Adipocyte (in vitro differentiated cells): ENCODE measurements around the gene FKBP5.
"Not testable (repeated sequence)": the region's sequence is repeated elsewhere in the genome, so short reads cannot be mapped to it uniquely, and the experiment has no call there.

Experiments used
- DNase-seq: peaks from one replicate; pipeline ENCODE4 v3.0.0-alpha.2; 2015; ENCODE audit warnings: low read depth
- H3K27me3 ChIP-seq: replicated peaks from 2 replicates; pipeline ENCODE4 v1.7.0; 2013; ENCODE audit warnings: mild to moderate bottlenecking, low read length, moderate library complexity; ENCODE audit not compliant: control insufficient read depth, insufficient read depth
- H3K36me3 ChIP-seq: 2 replicates; pipeline ENCODE4 v1.7.0; 2013; ENCODE audit warnings: low read length, mild to moderate bottlenecking, moderate library complexity; ENCODE audit not compliant: control insufficient read depth, insufficient read depth, severe bottlenecking
- H3K4me1 ChIP-seq: 2 replicates; pipeline ENCODE4 v1.7.0; 2013; ENCODE audit warnings: mild to moderate bottlenecking, low read length, moderate library complexity; ENCODE audit not compliant: control insufficient read depth, insufficient read depth
- H3K4me3 ChIP-seq: 2 replicates; pipeline ENCODE4 v1.7.0; 2013; ENCODE audit warnings: mild to moderate bottlenecking, low read length, moderate library complexity
- H3K9ac ChIP-seq: 2 replicates; pipeline ENCODE4 v1.7.0; 2013; ENCODE audit warnings: mild to moderate bottlenecking, low read length, moderate library complexity
- H3K9me3 ChIP-seq: 2 replicates; pipeline ENCODE4 v1.7.0; 2013; ENCODE audit warnings: mild to moderate bottlenecking, low read length, moderate library complexity; ENCODE audit not compliant: control insufficient read depth

Gene FKBP5

GRCh38 chr6:35673284-35673666 is 15.4 kb downstream of the FKBP5 start:
- peaks cover 64% of the 10 kb centered on the region for H3K4me1 ChIP-seq
- not testable (repeated sequence) for DNase-seq, H3K9me3 ChIP-seq, H3K4me3 ChIP-seq, H3K27me3 ChIP-seq, H3K9ac ChIP-seq
- peaks cover 56% of the 10 kb centered on the region for H3K36me3 ChIP-seq

GRCh38 chr6:35670453-35670852 is 18.3 kb downstream of the FKBP5 start:
- H3K9me3 ChIP-seq, H3K27me3 ChIP-seq, DNase-seq, H3K4me3 ChIP-seq, H3K9ac ChIP-seq: not testable (repeated sequence)
- Histone ChIP-seq H3K4me1 (peaks cover 54% of the 10 kb centered on the region), H3K36me3 (peaks cover 60% of the 10 kb centered on the region)

DNA sequence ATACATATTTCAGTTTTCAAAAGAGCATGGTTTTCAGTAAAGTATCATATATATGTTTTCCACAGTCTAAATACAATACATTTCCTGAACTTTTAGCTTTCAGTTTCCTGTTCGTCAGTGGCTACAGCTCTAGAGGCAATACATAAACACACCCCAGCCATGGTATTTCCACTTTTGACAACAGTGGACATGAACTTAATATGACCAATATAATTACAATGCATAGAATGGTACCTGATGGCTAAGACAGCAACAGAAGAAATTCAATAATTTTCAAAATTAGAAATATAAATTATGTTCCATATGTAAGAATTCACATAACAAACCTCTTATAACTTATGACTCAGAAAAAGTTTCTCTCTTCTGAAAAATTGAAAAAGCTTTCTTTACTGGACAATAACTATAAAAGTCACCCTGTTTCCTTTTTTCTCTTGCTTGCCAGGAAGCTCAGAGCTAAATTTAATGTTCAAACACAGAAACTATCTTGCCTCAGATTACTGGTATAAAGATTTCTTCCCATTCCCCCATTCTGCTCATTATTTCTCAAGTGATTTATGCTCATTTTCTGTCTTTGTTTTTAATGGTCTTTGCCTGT is 19.2 kb downstream of the FKBP5 start:
- Histone ChIP-seq H3K36me3 (peaks cover 54% of the 10 kb centered on the region), H3K9me3 (no peaks in the 10 kb centered on the region), H3K4me1 (peaks cover 53% of the 10 kb centered on the region), H3K27me3 (no peaks in the 10 kb centered on the region), H3K4me3 (peak overlapping the region; percentile 46), H3K9ac (peak overlapping the region; percentile 48)
- no peak for DNase-seq

- Histone ChIP-seq H3K36me3 (peaks cover 49% of the 10 kb centered on the region), H3K9ac (peak overlapping the region; percentile 48), H3K4me3 (peak overlapping the region; percentile 46), H3K9me3 (no peaks in the 10 kb centered on the region), H3K27me3 (no peaks in the 10 kb centered on the region), H3K4me1 (peaks cover 53% of the 10 kb centered on the region)
- DNase-seq, result peak; percentile 80
Measured at GRCh38 chr6:35668744-35669450, 19.8 kb downstream of the FKBP5 start.

DNA sequence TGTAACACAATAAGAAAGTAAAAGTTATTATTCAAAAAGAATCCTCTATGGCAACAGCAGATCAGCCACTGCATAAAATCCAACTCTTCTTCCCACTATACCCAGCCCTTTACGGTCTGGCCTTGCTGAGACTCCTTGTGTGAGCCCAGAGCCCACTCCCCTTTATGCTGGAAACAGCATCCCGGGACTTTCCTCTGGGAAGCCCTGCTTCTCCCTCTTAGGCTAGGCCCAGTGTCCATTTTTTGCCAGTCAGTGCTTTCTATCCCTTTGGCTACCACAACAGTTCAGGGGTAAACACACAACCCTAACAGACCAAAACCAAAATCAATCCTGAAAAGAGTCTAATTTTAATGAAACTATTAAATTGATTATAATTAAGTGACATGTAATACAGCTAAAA is 20.6 kb downstream of the FKBP5 start:
- Histone ChIP-seq H3K4me1 (peaks cover 58% of the 10 kb centered on the region), H3K27me3 (no peaks in the 10 kb centered on the region), H3K9me3 (no peaks in the 10 kb centered on the region), H3K4me3 (no peak overlapping the region), H3K9ac (peak overlapping the region; percentile 48), H3K36me3 (peaks cover 49% of the 10 kb centered on the region)
- DNase-seq, result no peak

DNA sequence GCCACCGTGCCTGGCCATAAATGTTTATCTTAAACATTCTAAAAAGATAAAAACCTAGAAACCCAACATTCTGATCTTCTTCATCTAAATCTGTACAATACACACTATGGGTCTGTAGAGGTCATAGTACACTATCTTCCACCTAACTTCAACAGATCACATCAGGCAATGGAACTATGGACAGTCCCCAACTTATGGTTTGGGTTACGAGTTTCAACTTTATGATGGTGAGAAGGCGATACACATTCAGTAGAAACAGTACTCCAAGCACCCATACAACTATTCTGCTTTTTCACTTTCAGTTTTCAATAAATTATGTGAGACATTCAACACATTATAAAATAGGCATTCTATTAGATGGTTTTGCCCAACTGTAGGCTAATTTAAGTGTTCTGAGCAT is 23.1 kb downstream of the FKBP5 start:
- Histone ChIP-seq H3K27me3 (no peaks in the 10 kb centered on the region), H3K36me3 (peaks cover 41% of the 10 kb centered on the region), H3K4me3 (no peak overlapping the region), H3K9me3 (no peaks in the 10 kb centered on the region), H3K9ac (no peak overlapping the region), H3K4me1 (peaks cover 68% of the 10 kb centered on the region)
- no peak for DNase-seq

DNA sequence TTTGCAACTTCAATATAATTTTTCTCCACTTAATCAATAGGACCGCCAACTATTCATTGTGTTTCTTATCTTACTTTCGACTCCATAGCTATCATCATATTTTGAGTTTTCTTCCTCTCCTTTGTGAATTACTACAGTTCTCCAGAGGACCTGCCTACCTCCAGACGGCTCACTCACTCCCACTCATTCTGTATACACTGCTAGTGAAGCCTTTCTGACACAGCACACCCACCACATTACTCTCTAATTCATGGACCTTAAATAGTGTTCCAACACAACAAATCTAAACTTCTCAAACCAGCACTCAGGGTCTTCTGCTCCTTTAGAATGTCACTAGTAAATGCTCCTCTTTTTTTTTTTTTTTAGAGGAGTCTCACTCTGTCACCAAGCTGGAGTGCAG is 23.8 kb downstream of the FKBP5 start:
- H3K27me3 ChIP-seq, result no peaks in the 10 kb centered on the region
- H3K9ac ChIP-seq, result no peak overlapping the region
- DNase-seq, result no peak
- no peak overlapping the region for H3K4me3 ChIP-seq
- H3K4me1 ChIP-seq, result peaks cover 67% of the 10 kb centered on the region
- no peaks in the 10 kb centered on the region for H3K9me3 ChIP-seq
- peaks cover 37% of the 10 kb centered on the region for H3K36me3 ChIP-seq

- Histone ChIP-seq H3K4me3 (peak overlapping the region; percentile 23), H3K9me3 (no peaks in the 10 kb centered on the region), H3K27me3 (no peaks in the 10 kb centered on the region), H3K36me3 (peaks cover 25% of the 10 kb centered on the region), H3K9ac (peak overlapping the region; percentile 44), H3K4me1 (peaks cover 54% of the 10 kb centered on the region)
- DNase-seq, result peak; percentile 68
Measured at GRCh38 chr6:35663447-35664235, 25.1 kb downstream of the FKBP5 start.

DNA sequence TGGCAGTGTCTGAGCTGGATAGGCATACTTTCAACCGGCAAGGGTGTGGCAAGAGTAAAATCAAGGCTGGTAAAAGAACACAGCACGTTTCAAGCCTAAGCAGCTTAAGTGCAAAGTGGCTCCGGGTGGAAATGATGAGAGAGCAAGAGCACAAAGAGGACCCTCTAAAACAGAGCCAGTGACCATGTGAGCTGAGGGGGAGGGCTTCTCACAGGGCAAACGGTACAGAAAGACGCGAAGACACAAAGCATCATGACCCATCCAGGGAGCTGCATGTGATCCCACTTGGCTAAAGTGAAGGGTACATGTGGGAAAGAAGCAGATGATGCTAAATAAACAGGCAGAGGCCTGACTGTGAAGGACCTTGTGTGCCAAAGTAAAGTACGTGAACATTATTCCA is 25.7 kb downstream of the FKBP5 start:
- peaks cover 19% of the 10 kb centered on the region for H3K36me3 ChIP-seq
- H3K9ac ChIP-seq, result peak overlapping the region; percentile 27
- no peaks in the 10 kb centered on the region for H3K27me3 ChIP-seq
- no peaks in the 10 kb centered on the region for H3K9me3 ChIP-seq
- H3K4me1 ChIP-seq, result peaks cover 52% of the 10 kb centered on the region
- DNase-seq, result no peak
- H3K4me3 ChIP-seq, result peak overlapping the region; percentile 17

DNA sequence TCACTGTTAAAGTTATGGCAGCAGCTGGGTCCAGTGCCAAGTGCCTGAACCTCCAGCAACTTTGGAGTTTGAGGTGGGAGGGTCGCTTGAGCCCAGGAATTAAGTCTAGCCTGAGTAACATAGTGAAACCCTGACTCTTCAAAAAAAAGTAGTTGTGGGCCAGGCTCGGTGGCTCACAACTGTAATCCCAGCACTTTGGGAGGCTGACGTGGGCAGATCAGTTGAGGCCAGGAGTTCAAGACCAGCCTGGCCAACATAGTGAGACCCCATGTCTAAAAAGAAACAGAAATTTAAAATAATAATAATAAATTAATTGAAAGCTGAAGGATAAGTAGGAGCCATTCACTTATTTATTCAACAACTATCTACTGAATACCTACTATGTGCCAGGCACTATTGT is 33.8 kb downstream of the FKBP5 start:
- no peak overlapping the region for H3K9ac ChIP-seq
- peaks cover 15% of the 10 kb centered on the region for H3K4me1 ChIP-seq
- no peaks in the 10 kb centered on the region for H3K27me3 ChIP-seq
- no peak for DNase-seq
- H3K36me3 ChIP-seq, result peaks cover 35% of the 10 kb centered on the region
- H3K9me3 ChIP-seq, result no peaks in the 10 kb centered on the region
- H3K4me3 ChIP-seq, result no peak overlapping the region

DNA sequence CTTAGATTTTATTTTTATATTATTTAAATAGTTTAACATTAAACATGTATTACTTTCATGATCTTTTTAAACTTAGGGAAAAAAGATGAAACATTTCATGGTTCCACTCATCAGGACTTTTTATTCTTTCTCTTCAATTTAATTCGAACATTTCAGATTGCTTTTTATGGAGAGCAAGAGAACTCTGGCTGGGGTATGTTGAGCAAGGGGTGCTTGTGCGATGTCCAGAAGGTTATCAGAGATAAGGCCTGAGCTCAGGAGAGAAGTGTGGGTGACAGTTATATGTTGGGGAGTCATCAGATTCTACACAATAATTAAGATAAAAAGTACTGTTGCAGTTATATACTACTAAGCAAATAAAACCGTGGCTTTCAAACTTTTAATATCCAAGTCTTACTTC is 37.5 kb downstream of the FKBP5 start:
- no peak overlapping the region for H3K4me3 ChIP-seq
- peaks cover 9% of the 10 kb centered on the region for H3K4me1 ChIP-seq
- no peaks in the 10 kb centered on the region for H3K9me3 ChIP-seq
- no peaks in the 10 kb centered on the region for H3K27me3 ChIP-seq
- peaks cover 50% of the 10 kb centered on the region for H3K36me3 ChIP-seq
- H3K9ac ChIP-seq, result no peak overlapping the region
- DNase-seq, result no peak
